HepG2 (cell line): Measurements from ENCODE around the gene E2F1. TPM values are rescaled to one million over a fixed set of nuclear protein-coding genes. Genes with fewer than 3 reads are reported as not detected.

Source experiments
- ATAC-seq: fragments of 200-7000 bp; cut with Tn5 transposase; 3 replicates; pipeline ENCODE4 v1.9.1; 2020; ENCODE audit warnings: mild to moderate bottlenecking, moderate library complexity
- BruUV-seq: library from RNA; stranded (reverse); fragments of 400-500 nt; replicated peaks from 2 replicates; lab custom pipeline; 2021; lab: Mats Ljungman, UMichigan
- CTCF ChIA-PET: fragments of 300-600 bp; formaldehyde crosslinking; extraction: SDS; loops from one replicate; lab custom pipeline; 2021; ENCODE audit warnings: low total read pairs, inconsistent platforms, low intra/inter-chr PET ratio; lab: Yijun Ruan, JAX
- POLR2A ChIA-PET: fragments of 350-600 bp; sonication (Branson Sonifier 250); formaldehyde crosslinking; loops from one replicate; lab custom pipeline; 2020; ENCODE audit warnings: antibody characterized with exemption, inconsistent platforms; lab: Yijun Ruan, JAX
- DNase-seq: peaks from one replicate; pipeline ENCODE4 v3.0.0-alpha.2; 2015; ENCODE audit warnings: low spot score
- FAIRE-seq: peaks from 3 replicates; lab custom pipeline; 2011; peaks lifted over from hg19 to GRCh38; lab: Jason Lieb, UNC
- H2AFZ ChIP-seq: one replicate; pipeline ENCODE4 v1.6.1; 2011; ENCODE audit warnings: low read length, inconsistent platforms
- H3K27ac ChIP-seq: fragments of 300-600 bp; 3 replicates; pipeline ENCODE4 v1.8.0; 2011; ENCODE audit warnings: mixed run types, mild to moderate bottlenecking, mixed read lengths, low read length, inconsistent platforms; ENCODE audit not compliant: insufficient read depth; ENCODE audit errors: extremely low read length
- H3K27me3 ChIP-seq, 2 experiments: fragments of 200-600 bp in 1 of 2; 2 replicates in 1 of 2; 3 replicates in 1 of 2; pipeline versions ENCODE4 v1.6.0 to v1.8.0; 2011; ENCODE audit warnings: low read length in 2 of 2, mild to moderate bottlenecking in 2 of 2, moderate library complexity in 2 of 2, inconsistent platforms in 1 of 2; ENCODE audit not compliant: insufficient read depth in 2 of 2, control insufficient read depth in 1 of 2
- H3K36me3 ChIP-seq, 2 experiments: fragments of 200-600 bp in 1 of 2; replicated peaks in 1 of 2; 2 replicates in 1 of 2; 3 replicates in 1 of 2; pipeline versions ENCODE4 v1.5.1 to v1.8.0; 2011; ENCODE audit warnings: low read length in 2 of 2, inconsistent platforms in 1 of 2; ENCODE audit not compliant: insufficient read depth in 2 of 2, control insufficient read depth in 1 of 2
- H3K4me1 ChIP-seq: 2 replicates; pipeline ENCODE4 v1.5.1; 2012; ENCODE audit warnings: low read length, inconsistent platforms; ENCODE audit not compliant: insufficient read depth
- H3K4me2 ChIP-seq: 2 replicates; pipeline ENCODE4 v1.6.0; 2011; ENCODE audit warnings: low read depth, low read length, inconsistent platforms
- H3K4me3 ChIP-seq, 3 experiments: fragments of 200-600 bp in 1 of 3; sonication (generic), shearing (Covaris generic) in 1 of 3; replicated peaks in 1 of 3; 2 replicates each; pipeline ENCODE4 v1.5.1; 2011 to 2016; ENCODE audit warnings: low read length in 3 of 3, inconsistent platforms in 2 of 3, low read depth in 2 of 3, mild to moderate bottlenecking in 2 of 3, control low read depth in 1 of 3, mixed read lengths in 1 of 3; ENCODE audit not compliant: insufficient read depth in 1 of 3
- H3K79me2 ChIP-seq: one replicate; pipeline ENCODE4 v1.6.1; 2011; ENCODE audit warnings: low read length, inconsistent platforms; ENCODE audit not compliant: insufficient read depth
- H3K9ac ChIP-seq: 2 replicates; pipeline ENCODE4 v1.6.0; 2011; ENCODE audit warnings: mild to moderate bottlenecking, low read depth, low read length, inconsistent platforms; ENCODE audit not compliant: insufficient read depth
- H3K9me3 ChIP-seq: 2 replicates; pipeline ENCODE4 v1.5.1; 2012; ENCODE audit warnings: mild to moderate bottlenecking, low read length
- H4K20me1 ChIP-seq: 2 replicates; pipeline ENCODE4 v1.6.0; 2011; ENCODE audit warnings: inconsistent platforms, mild to moderate bottlenecking, low read length, moderate library complexity; ENCODE audit not compliant: insufficient read depth
- AGO1 ChIP-seq: fragments of 200-400 bp; formaldehyde crosslinking; IDR thresholded peaks from 2 replicates; pipeline ENCODE4 v1.6.1; 2017; ENCODE audit warnings: mild to moderate bottlenecking, low read depth, low read length, moderate library complexity; ENCODE audit not compliant: poor library complexity, severe bottlenecking
- AKAP8 ChIP-seq: sonication (generic); formaldehyde crosslinking; IDR thresholded peaks from 2 replicates; pipeline ENCODE4 v1.5.1; 2020; ENCODE audit warnings: mild to moderate bottlenecking, missing genetic modification reagents
- ARID2 ChIP-seq: sonication (generic); formaldehyde crosslinking; IDR thresholded peaks from 2 replicates; pipeline ENCODE4 v1.8.1; 2022; ENCODE audit warnings: mild to moderate bottlenecking, missing genetic modification reagents, borderline replicate concordance
- CCDC6 ChIP-seq: sonication (generic); formaldehyde crosslinking; IDR thresholded peaks from 2 replicates; pipeline ENCODE4 v1.8.1; 2022; ENCODE audit warnings: mild to moderate bottlenecking, missing genetic modification reagents, moderate library complexity
- HNRNPL ChIP-seq: fragments of 200-400 bp; formaldehyde crosslinking; IDR thresholded peaks from 2 replicates; pipeline ENCODE4 v1.6.1; 2017; ENCODE audit warnings: mild to moderate bottlenecking, low read depth, low read length
- MLXIP ChIP-seq: sonication (generic); formaldehyde crosslinking; IDR thresholded peaks from 2 replicates; pipeline ENCODE4 v1.9.0; 2021; ENCODE audit warnings: missing genetic modification reagents, borderline replicate concordance
- MTF2 ChIP-seq: sonication (generic); formaldehyde crosslinking; IDR thresholded peaks from 2 replicates; pipeline ENCODE4 v1.5.0; 2020; ENCODE audit warnings: missing genetic modification reagents, borderline replicate concordance
- POLR2A ChIP-seq, 2 experiments: IDR thresholded peaks; 2 replicates each; pipeline ENCODE4 v1.6.1; 2011; ENCODE audit warnings: low read depth in 2 of 2, low read length in 2 of 2, mild to moderate bottlenecking in 1 of 2, moderate library complexity in 1 of 2; ENCODE audit not compliant: insufficient read depth in 1 of 2
- PRDM10 ChIP-seq: sonication (generic); formaldehyde crosslinking; IDR thresholded peaks from 2 replicates; pipeline ENCODE4 v1.4.0; 2020; ENCODE audit warnings: low read depth, missing genetic modification reagents
- RBM39 ChIP-seq: fragments of 200-400 bp; formaldehyde crosslinking; IDR thresholded peaks from one replicate; pipeline ENCODE4 v1.6.1; 2018; ENCODE audit warnings: antibody characterized with exemption, mild to moderate bottlenecking, low read depth, low read length; ENCODE audit not compliant: poor library complexity, severe bottlenecking
- RFX1 ChIP-seq: fragments of 450-650 bp; IDR thresholded peaks from 2 replicates; pipeline ENCODE4 v1.6.1; 2017
- SYNCRIP ChIP-seq: fragments of 200-400 bp; formaldehyde crosslinking; IDR thresholded peaks from 2 replicates; pipeline ENCODE4 v1.6.1; 2018; ENCODE audit warnings: mild to moderate bottlenecking, low read depth, low read length; ENCODE audit not compliant: insufficient read depth
- TBL1XR1 ChIP-seq: fragments of 150-350 bp; IDR thresholded peaks from 2 replicates; pipeline ENCODE4 v1.6.1; 2014; ENCODE audit warnings: borderline replicate concordance, low read length; ENCODE audit not compliant: partially characterized antibody
- TRIM22 ChIP-seq: fragments of 450-650 bp; IDR thresholded peaks from 2 replicates; pipeline ENCODE4 v1.6.1; 2017
- ZNF446 ChIP-seq: sonication (generic); formaldehyde crosslinking; IDR thresholded peaks from 2 replicates; pipeline ENCODE4 v1.5.0; 2020; ENCODE audit warnings: mild to moderate bottlenecking, missing genetic modification reagents
- ZNF75D ChIP-seq: sonication (generic); formaldehyde crosslinking; IDR thresholded peaks from 2 replicates; pipeline ENCODE4 v1.8.1; 2023; ENCODE audit warnings: missing genetic modification reagents, mild to moderate bottlenecking, borderline replicate concordance
- WGBS: methylation state at CpG from one replicate; pipeline ENCODE4 v1.1.6; 2017; ENCODE audit warnings: low lambda C conversion rate; 5-methylcytosine and 5-hydroxymethylcytosine counted together
- in situ Hi-C: cut with HindIII; loops from 2 replicates; pipeline ENCODE4 v1.10.0; 2017; ENCODE audit warnings: low pct_unique_long_range_greater_than_20kb; ENCODE audit not compliant: extremely low pct_ligation_motif_present
- intact Hi-C: fragments of 100-400 bp; cut with micrococcal nuclease; formaldehyde crosslinking; loops from one replicate; pipeline ENCODE4 v1.10.0; 2022; ENCODE audit not compliant: unreplicated experiment
- polyA plus RNA-seq, 8 experiments: library from polyadenylated mRNA; depleted of rRNA in 3 of 8; stranded (reverse) in 7 of 8; unstranded in 1 of 8; fragments of >200 nt; fragmentation: Illumina TruSeq in 4 of 8; extraction: Trizol in 4 of 8; gene quantifications; 2 replicates each; pipeline versions ENCODE4 v1.2.1 to v1.2.3, GENCODE V29; 2011 to 2016; ENCODE audit warnings: low read depth in 4 of 8, missing spikeins in 1 of 8, mixed read lengths in 1 of 8; ENCODE audit not compliant: insufficient read depth in 1 of 8
- total RNA-seq, 5 experiments: library from RNA; depleted of rRNA; stranded (reverse); fragments of >200 nt; fragmentation: Illumina TruSeq; extraction: Trizol; gene quantifications; 2 replicates each; pipeline ENCODE4 v1.2.3, GENCODE V29; 2016; ENCODE audit warnings: low read depth in 1 of 5

The E2F1 gene
- total and polyA plus RNA-seq, 2 of the 13 experiments (the other 11 are each of a cell fraction or from before 2014, with no cell fraction given): 25.5 to 39.4 TPM

- Histone ChIP-seq H3K27me3 (no peaks in the 10 kb centered on the region), H3K36me3 (peaks cover 37 to 47% of the 10 kb centered on the region in 2 experiments), H3K4me1 (peaks cover 37% of the 10 kb centered on the region), H3K4me2 (no peak overlapping the region), H3K79me2 (no peaks in the 10 kb centered on the region), H3K9me3 (no peaks in the 10 kb centered on the region), H4K20me1 (no peaks in the 10 kb centered on the region), H3K4me3 (no peak overlapping the region), H2AFZ (no peak overlapping the region), H3K27ac (no peak overlapping the region), H3K9ac (no peak overlapping the region)
- FAIRE-seq: no peak
- POLR2A ChIA-PET: no interaction called here
- in situ Hi-C loops: no loop called here
- no peak for DNase-seq
- 91% methylated on average over 10 of the region's 10 CpGs for WGBS
- intact Hi-C loops: no loop called here
- CTCF ChIA-PET: no interaction called here
- ATAC-seq: no peak
- BruUV-seq: TSS peak; percentile 21
- TF ChIP-seq POLR2A (IDR thresholded peaks at IDR 0.05; ENCODE audit: insufficient read depth in 1 of 2, low read depth in 2 of 2, low read length in 2 of 2) (peak in 1 of 2 experiments; percentile 49; a peak in 2 of 4 replicates), RBM39 (peak; percentile 18), AGO1 (peak; percentile 28), ZNF75D (CRISPR knock-in tag) (no peak), ARID2 (CRISPR knock-in tag) (no peak), MLXIP (CRISPR knock-in tag) (no peak), CCDC6 (CRISPR knock-in tag) (no peak), TRIM22 (no peak), TBL1XR1 (no peak), ZNF446 (CRISPR knock-in tag) (no peak), RFX1 (no peak), AKAP8 (0 out of 2 replicates have a peak, but pooled peaks have one; percentile 20), MTF2 (CRISPR knock-in tag) (no peak), PRDM10 (CRISPR knock-in tag) (no peak), SYNCRIP (no peak), HNRNPL (0 out of 2 replicates have a peak, but pooled peaks have one; percentile 48)
Measured at GRCh38 chr20:33656010-33656782, 30.0 kb downstream of the E2F1 start.
